SKM-1 treated with dmso at 0.1 percent for 144 hours (cell line): ENCODE data around the gene CST9.
"Not testable (repeated sequence)": the region's sequence is repeated elsewhere in the genome, so short reads cannot be mapped to it uniquely, and the experiment has no call there.

ENCODE experiments used
- DNase-seq: peaks from one replicate; lab custom pipeline; 2025; ENCODE audit not compliant: unreplicated experiment; lab: John Stamatoyannopoulos, UW

CST9 gene

GRCh38 chr20:23624324-23624691, 18.6 kb upstream of the CST9 start:
- no peak for DNase-seq

GRCh38 chr20:23623666-23624323, 18.1 kb upstream of the CST9 start:
- no peak for DNase-seq

- DNase-seq: no peak
Measured at GRCh38 chr20:23622839-23623343, 17.2 kb upstream of the CST9 start.

- not testable (repeated sequence) for DNase-seq
Measured at GRCh38 chr20:23622401-23622800, 16.7 kb upstream of the CST9 start.

- not testable (repeated sequence) for DNase-seq
Measured at GRCh38 chr20:23620670-23621386, 15.1 kb upstream of the CST9 start.

- no peak for DNase-seq
Measured at GRCh38 chr20:23614163-23614562, 8.4 kb upstream of the CST9 start.

- no peak for DNase-seq
Measured at GRCh38 chr20:23613676-23614075, 8.0 kb upstream of the CST9 start.

GRCh38 chr20:23612396-23612795, 6.7 kb upstream of the CST9 start:
- no peak for DNase-seq

GRCh38 chr20:23609486-23610109, 3.9 kb upstream of the CST9 start:
- no peak for DNase-seq

GRCh38 chr20:23608251-23608846, 2.6 kb upstream of the CST9 start:
- no peak for DNase-seq

GRCh38 chr20:23607497-23608245, 2.0 kb upstream of the CST9 start:
- DNase-seq: no peak

- DNase-seq: peak; percentile 44
Measured at GRCh38 chr20:23606652-23607049, 934 bp upstream of the CST9 start.

GRCh38 chr20:23604306-23604705, 1.4 kb downstream of the CST9 start:
- DNase-seq: no peak

GRCh38 chr20:23603321-23603720, 2.4 kb downstream of the CST9 start:
- DNase-seq: no peak

- no peak for DNase-seq
Measured at GRCh38 chr20:23602699-23603098, 3.0 kb downstream of the CST9 start.

- DNase-seq: peak; percentile 31
Measured at GRCh38 chr20:23602241-23602640, 3.5 kb downstream of the CST9 start.

GRCh38 chr20:23601715-23602114, 4.0 kb downstream of the CST9 start:
- no peak for DNase-seq

- DNase-seq: no peak
Measured at GRCh38 chr20:23598481-23598880, 7.2 kb downstream of the CST9 start.

GRCh38 chr20:23596579-23597250, 9.0 kb downstream of the CST9 start:
- DNase-seq: no peak

- DNase-seq: no peak
Measured at GRCh38 chr20:23595941-23596340, 9.8 kb downstream of the CST9 start.
